Left kidney (tissue), 8 donors: ENCODE data around the gene ITFG2. TPM values are rescaled to one million over a fixed set of nuclear protein-coding genes. Genes with fewer than 3 reads are reported as not detected.
"Not testable (repeated sequence)": the region's sequence is repeated elsewhere in the genome, so short reads cannot be mapped to it uniquely, and the experiment has no call there.

Source experiments
- DNase-seq: peaks from one replicate; pipeline ENCODE4 v3.0.0-alpha.2; 2013
- long read RNA-seq, 8 donors: transcript quantifications; one replicate each; lab custom pipeline, GENCODE V29; 2026
- polyA plus RNA-seq: library from polyadenylated mRNA; unstranded; fragments of 120-200 nt; gene quantifications from one replicate; pipeline ENCODE4 v1.2.1, GENCODE V29; 2013; ENCODE audit not compliant: insufficient read length

Gene ITFG2
- 94.4 TPM for polyA plus RNA-seq
- long read RNA-seq, donor 1, transcript ITFG2-201 (12 exons, 2,361 nt), result major isoform, 17 of 67 reads
- long read RNA-seq, donor 1, partial matches to known transcripts, result 24 of 67 reads
- long read RNA-seq, donor 1, other reads (novel, unspliced or antisense), result 20 of 67 reads
- long read RNA-seq, donor 2, transcript ITFG2-201 (12 exons, 2,361 nt), result major isoform, 11 of 48 reads
- long read RNA-seq, donor 2, transcript ITFG2-211 (4 exons, 587 nt), result minor isoform, 7 of 48 reads
- long read RNA-seq, donor 2, partial matches to known transcripts, result 16 of 48 reads
- long read RNA-seq, donor 2, other reads (novel, unspliced or antisense), result 12 of 48 reads
- long read RNA-seq, donor 3, transcript ITFG2-201 (12 exons, 2,361 nt), result major isoform, 8 of 18 reads
- long read RNA-seq, donor 3, partial matches to known transcripts, result 7 of 18 reads
- long read RNA-seq, donor 3, other reads (novel, unspliced or antisense), result 0 of 18 reads
- long read RNA-seq, donor 4, partial matches to known transcripts, result 0 of 1 reads
- long read RNA-seq, donor 4, other reads (novel, unspliced or antisense), result 0 of 1 reads
- long read RNA-seq, donor 5, transcript ITFG2-211 (4 exons, 587 nt), result minor isoform, 6 of 34 reads
- long read RNA-seq, donor 5, transcript ITFG2-201 (12 exons, 2,361 nt), result major isoform, 11 of 34 reads
- long read RNA-seq, donor 5, partial matches to known transcripts, result 17 of 34 reads
- long read RNA-seq, donor 5, other reads (novel, unspliced or antisense), result 0 of 34 reads
- long read RNA-seq, donor 6, transcript ITFG2-201 (12 exons, 2,361 nt), result major isoform, 8 of 27 reads
- long read RNA-seq, donor 6, partial matches to known transcripts, result 18 of 27 reads
- long read RNA-seq, donor 6, other reads (novel, unspliced or antisense), result 0 of 27 reads
- long read RNA-seq, donor 7, transcript ITFG2-211 (4 exons, 587 nt), result minor isoform, 9 of 64 reads
- long read RNA-seq, donor 7, transcript ITFG2-201 (12 exons, 2,361 nt), result major isoform, 17 of 64 reads
- long read RNA-seq, donor 7, partial matches to known transcripts, result 12 of 64 reads
- long read RNA-seq, donor 7, other reads (novel, unspliced or antisense), result 25 of 64 reads
- long read RNA-seq, donor 8, transcript ITFG2-201 (12 exons, 2,361 nt), result major isoform, 8 of 12 reads
- long read RNA-seq, donor 8, partial matches to known transcripts, result 0 of 12 reads
- long read RNA-seq, donor 8, other reads (novel, unspliced or antisense), result 0 of 12 reads

DNA sequence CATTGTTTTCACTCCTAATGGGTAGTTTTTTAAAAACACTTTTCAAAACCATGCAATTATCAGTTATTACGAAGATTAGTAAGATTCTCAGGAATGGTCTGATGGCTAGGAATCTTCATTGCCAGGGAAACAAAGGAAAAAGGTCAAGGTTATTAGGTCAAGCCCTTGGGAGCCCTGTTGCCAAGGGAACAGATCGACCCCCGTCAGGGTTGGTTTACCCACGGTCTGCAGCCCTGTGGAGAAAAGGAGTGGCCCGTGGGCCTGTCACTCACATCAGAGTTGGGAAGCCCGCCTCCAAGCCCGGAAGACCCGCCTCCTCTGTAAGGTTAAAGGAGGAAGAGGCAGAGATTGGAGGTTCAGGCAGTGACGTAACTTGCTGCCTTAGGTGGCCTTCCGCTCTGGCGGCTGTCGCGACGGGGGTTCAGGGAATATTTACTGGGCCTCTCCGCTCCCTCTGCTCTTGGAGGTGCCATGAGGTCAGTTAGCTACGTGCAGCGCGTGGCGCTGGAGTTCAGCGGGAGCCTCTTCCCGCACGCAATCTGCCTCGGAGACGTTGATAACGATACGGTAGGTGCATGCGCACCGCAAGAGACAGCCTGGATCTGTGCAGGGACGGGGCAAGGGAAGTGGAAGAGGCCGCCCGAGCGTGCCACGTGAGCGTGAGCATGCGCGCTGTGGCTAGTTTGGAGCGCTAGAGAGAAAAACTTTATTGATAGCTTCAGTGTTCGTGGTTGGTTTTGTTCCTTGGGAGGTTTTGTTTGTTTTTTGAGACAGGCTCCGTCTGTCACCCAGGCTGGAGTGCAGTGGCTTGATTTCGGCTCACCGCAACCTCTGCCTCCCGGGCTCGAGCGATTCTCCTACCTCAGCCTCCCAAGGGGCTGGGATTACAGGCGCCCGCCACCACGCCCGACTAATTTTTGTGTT, at the start of gene ITFG2:
Gene ITFG2 (plus strand): TSS at position 379 of the 924 bp plus-strand sequence. CDS start 93 bp downstream, at position 472.
- peak; percentile 99 for DNase-seq

DNA sequence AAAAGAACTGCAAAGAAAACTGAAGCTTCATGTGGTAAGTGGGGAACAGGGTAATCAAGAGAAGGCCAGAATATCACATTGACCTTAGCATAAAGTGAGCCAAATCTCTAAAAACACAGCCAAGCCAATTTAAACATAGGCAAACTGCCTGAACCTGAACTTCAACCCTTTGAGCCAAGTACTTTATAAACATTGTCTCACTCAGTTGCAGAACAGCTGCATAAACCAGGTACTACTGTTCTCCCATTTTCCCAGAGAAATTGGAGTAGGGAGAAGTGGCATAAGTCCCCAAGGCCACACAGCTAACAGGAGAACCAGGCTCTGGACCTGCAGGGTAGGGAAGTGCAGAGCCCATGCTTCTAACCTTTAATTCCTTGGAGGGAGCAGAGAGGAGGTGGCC, 48.1 kb upstream of the ITFG2 start:
- no peak for DNase-seq

DNA sequence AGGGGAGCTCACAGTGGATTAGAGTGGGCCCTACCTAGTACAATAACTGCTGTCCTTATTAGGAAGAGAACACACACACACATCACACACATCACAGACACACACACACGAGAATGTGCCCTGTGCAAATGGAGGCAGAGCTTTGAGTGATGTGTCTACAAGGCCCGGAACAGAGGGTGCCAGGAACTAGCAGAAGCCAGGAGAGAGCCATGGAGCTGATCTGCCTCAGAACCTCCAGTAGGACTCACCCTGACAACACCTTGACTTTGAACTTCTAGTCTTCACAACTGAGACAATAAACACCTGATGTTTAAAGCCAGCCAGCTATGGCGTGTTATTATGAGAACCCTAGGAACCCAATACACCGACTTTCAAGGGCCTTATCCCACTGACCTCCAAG, 47.4 kb upstream of the ITFG2 start:
- DNase-seq, result no peak

DNA sequence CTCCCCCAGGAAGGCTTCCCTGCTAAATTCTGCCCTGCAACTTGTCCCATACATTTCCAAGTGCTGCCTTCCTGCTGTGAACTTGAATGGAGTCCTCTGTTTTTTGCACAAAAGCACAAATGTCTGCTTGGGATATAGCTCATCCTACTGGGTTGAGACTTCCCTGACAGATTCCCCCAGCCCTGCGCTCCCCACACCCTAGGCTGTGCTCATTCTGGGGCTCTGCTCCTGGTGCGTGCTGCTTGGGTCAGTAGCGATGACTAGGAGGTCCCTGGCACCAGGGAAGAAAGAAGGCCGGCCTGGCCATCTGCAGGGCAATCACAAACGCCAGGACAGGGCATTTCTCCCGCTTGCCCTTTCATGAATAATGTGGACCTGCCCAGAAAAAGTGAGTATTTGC, 46.9 kb upstream of the ITFG2 start:
- DNase-seq, result no peak

DNA sequence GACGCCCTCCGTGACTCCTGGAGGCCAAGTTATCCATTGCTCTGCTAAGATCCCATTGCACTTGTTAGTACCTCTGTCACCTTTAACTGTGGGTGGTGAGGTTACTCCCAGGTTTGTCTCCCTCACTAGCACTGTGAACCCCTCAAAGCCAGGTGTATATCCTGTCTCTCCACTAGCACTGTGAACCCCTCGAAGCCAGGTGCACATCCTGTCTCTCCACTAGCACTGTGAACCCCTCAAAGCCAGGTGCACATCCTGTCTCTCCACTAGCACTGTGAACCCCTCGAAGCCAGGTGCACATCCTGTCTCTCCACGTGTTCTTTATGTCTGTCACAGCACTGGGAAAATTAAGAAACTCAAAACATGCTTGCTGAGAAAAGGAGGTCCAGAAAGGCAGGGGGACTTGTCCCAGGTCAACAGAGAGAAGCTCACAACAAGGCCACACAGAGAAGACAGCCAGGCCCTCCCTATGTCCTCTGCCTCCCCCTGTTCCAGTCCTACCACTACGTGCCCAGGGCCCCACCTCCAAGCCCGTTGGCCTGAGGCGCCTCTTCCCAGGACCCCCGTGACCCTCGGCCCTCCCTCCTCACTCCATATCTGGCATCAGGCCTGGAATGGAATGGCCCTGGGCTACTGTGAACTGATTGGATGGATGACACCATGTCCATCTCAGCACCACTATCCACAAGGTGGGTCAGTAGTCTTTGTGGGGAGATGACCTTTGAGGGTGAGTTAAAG, 44.1 kb upstream of the ITFG2 start:
- DNase-seq, result no peak

DNA sequence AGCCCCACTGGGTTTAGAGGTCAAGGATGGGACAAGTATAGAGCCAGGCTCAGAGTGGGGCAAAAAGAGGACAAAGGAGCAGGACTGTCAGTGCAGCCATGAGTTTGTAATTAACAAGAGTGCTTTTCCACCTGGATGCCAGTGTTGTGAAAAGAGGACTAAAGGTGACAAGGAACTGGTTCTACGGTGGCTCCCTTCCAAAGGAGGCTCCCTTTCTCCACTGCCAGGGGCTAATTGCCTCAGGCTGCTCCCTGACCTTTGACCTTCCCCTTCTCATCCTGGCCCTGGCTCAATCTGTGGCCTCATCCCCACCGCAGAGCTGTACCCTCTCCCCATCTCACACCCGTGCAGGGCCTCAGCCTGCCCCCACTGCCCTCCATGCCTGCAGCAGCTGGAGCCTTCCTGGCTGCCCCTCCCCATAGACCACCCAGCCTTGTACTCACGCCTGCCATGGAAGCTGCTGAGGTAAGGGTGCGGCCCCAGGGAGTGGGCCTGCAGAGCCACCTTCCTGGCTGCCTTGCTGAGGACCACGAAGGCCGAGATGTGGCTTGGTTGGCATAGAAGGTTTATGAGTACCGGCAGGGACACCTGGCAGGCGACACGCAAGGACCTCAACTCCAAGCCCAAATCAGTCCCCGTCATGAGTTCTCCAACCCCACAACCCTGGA, 42.5 kb upstream of the ITFG2 start:
- DNase-seq, result no peak

DNA sequence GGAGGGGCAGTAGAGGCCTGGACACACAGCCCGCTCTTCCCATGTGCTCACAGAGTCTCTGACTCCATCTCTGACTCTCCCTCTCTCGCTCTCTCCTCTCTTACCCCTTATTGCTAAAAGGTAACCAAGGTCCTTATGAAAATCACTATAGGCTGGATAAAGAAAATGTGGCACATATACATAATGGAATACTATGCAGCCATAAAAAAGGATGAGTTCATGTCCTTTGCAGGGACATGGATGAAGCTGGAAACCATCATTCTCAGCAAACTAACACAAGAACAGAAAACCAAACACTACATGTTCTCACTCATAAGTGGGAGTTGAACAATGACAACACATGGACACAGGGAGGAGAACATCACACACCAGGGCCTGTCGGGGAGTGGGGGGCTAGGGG, 41.9 kb upstream of the ITFG2 start:
- not testable (repeated sequence) for DNase-seq

DNA sequence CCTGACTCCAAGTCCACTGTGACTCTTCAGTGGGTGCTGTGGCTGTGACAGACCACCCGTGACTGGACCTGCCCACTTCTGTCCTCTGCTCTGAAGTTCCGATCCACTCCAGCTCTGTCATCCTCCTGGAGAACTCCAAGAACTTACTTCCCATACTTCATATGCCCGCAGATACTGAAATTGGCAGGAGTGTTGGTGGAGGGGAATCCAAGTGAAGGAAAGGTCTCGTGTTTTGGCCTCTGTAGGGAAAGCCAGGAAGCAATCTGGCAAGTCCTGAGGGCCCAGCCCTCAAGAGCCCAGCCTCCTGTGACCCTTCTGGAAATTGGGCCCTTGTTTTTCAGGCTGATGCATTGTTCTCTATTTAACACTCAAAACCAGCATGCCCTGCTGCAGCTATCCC, 40.1 kb upstream of the ITFG2 start:
- DNase-seq, result no peak

DNA sequence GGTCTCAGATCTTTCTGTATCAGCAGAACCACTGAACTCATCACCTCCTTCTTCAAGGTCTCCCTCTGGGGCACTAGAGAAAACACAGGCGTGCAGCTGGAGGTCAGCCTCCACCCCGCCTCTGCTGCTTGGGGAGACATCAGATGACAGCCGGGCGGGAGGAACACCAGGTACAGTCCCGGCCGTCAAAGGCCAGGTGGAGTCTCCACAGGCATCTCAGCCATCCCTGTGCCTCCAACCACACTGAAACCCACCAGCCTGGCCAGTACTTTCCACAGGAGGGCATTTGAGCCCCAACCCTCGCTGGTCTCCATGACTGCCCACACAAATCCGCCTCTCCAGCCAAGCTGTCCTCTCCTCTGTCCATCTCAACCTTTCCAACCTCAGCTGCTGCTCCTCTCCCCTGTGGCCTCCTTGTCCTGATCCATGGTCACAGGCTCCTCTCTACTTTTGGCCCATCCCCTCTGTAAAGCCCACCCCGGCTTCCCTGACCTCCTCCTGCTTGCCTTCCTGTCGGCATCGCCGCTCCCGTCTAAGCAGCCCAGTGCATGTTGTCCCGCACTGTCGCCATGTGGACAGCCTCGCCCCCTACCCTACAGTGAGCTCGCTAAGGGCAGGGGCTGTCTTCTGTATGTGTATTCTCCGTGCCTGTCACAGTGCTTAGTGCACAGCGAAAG, 39.1 kb upstream of the ITFG2 start:
- DNase-seq, result no peak

DNA sequence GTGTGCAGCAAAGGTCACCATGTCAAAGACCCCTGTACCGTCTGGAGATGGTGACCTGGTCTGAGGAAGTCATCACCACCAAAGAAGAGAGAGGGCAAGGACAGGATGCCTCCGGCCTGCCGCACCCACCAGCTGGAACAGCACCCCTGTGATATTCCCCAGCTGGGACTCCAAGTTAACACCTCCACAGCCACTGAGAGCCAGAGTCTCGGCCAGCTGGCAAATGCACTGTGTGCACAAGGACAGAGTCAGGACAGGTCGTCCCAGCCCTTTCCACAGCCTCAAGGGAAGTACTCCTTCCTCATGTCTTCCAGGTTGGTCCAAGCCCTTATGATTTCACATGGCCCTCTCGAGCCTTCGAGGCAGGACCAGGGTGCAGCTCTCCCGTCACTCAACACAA, 37.0 kb upstream of the ITFG2 start:
- no peak for DNase-seq

DNA sequence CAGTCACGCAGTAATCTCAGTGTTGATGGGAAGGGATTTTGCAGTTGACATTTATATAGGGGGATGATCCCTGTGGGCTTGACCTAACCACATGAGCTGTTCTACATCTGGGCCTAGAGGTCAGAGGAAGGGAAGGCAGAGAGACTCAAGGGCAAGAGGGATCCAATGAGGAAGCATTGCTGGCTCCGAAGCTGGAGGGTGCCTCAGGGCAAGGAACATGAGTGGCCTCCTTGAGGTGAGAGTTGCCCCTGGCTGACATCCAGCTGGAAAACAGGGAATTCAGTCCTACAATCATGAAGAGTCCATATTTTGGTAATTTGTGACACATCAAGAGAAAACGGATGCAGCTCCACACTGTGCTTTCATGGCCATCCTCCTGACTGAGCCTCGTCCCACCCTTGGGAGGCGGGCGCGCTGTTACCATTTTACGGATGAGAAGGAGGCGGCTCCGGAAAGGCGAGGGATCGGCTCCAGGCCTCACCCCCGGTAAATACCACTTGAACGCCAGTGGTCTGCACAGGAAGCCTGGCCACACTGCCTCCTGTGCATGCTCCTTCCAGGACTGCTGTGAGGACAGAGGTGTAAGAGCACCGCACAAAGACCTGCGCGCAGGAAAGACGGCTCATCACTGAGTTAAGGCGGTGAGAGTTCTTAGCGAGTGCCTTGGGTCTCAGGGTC, 36.2 kb upstream of the ITFG2 start:
- no peak for DNase-seq

DNA sequence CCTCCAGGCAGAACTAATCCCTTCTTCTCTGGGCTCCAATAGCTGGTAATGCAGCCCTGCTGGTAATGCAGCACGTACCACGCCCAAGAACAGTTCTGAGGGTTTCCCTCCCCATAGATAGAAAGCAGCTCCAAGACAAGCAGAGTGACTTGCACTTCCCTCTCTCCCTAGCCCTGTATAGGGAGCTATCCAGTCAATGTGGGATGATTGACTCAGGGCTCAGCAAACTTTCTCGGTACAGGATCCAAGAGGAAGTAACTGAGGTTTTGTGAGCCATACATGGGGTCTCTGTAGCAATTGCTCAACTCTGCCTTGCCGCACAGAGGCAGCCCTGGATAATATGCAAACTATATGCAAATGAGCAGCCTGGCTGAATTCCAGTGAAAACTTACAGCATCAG, 33.2 kb upstream of the ITFG2 start:
- DNase-seq, result no peak

DNA sequence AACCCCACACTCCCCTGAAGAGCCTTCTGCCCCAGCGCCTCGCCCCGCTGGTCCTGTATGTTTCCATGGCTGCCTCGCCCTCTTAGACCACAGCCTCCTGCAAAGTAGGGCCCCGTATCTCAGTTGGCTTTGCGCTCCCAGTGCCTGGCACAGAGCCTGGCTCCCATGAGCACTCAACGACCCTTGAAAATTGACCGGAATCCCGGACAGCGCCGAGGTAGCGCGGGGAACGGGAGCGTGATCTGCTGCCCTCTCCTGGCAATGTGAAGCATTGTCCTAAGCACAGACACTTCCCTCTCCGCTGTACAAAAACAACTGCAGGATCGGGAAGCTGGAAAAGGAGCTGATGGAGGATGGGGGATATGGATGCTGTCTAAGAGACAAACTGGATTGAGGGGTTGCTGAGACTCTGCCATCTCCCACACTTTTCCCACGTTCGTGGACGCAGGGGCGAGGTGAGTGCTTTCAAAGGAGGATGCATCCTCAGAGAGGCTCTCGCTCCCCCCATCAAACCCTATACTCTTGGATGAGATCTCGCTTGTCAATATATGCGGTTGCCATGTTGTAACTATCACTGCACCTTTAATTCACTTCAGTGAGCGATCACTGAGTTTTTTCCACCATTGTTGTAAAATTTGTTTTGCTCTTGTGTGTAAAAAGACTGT, 28.4 kb upstream of the ITFG2 start:
- peak; percentile 62 for DNase-seq

DNA sequence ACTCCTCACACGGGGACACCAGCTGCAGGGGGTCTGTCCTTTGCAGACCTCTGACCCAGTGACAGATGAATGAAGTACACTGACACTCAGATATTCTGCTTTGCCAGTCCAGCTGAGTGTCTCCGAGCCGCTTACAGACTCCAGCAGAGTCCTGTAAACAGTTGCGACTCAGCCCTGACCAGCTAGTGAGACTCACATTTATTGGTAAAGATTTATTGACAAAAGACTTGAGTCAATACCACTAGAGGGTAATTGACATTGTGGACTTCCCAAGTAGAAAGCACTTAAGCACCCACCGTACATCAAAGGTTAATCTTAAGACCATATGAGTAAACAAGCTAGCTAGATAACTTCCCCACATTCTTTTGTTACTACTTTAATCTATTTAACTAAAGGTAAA, 27.5 kb upstream of the ITFG2 start:
- DNase-seq, result no peak

DNA sequence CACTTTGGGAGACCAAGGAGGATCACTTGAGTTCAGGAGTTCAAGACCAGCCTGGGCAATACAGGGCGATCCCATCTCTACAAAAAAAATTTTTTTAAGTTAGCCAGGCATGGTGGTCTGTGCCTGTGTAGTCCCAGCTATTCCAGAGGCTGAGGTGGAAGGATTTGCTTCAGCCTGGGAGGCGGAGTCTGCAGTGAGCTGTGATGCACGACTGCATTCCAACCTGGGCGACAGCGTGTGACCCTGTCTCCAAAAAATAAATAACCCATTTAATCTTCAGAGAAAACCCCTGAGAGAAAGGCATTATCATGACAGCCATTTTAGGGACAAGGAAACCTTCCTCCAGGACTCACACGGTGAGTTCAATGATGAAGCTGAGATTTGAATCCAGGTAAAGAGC, 21.4 kb upstream of the ITFG2 start:
- DNase-seq, result no peak

DNA sequence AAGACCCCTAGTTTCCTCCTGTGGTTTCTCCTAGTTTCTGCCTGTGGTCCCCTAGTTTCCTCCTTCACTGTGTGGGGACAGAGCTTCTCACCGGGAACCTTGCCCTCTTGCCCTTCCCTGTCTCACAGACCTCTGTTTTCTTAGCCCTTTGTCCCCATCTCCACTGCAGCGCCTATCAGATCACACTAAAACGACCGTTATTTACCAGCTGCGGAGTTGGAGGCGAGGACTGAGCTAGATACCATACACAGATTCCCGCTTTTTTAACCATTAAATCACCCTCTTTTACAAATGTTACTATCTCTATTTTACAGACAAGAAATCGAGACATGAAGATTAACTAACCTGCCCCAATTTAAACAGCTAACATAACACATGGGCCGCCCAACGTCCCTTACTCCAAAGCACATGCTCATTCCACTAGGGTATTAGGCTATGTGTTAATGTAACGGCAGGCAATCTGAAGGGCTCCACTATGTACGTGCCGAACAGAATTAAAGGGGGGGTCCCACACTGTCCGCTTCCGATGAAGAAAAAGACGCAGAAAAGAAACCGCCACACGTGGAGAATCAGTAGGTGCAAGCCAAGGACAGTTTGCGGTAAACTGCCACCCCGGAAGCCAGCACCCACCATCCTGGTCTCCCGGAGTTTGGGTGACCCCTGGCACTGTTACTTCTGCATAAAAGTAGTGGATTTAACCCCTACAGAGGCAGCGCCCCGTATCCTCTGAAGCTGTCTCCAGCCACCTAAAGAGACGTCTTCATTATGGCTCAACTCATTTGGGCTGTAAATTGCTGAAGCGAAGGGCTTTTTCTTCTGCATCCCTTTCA, 19.6 kb upstream of the ITFG2 start:
- no peak for DNase-seq

DNA sequence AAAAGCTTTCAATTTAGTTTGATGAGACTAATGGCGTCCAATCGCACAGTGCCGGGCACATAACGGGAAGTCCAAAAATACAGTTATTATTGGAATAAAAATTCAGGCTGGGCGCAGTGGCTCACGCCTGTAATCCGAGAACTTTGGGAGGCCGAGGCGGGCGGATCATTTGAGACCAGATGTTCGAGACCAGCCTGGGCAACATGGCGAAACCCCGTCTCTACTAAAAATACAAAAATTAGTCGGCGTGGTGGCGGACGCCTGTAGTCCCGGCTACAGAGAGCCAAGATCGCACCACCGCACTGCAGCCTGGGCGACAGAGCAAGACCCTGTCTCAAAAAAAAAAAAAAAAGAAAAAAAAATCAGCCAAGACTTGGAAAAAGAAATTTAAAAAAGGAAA, 18.9 kb upstream of the ITFG2 start:
- DNase-seq, result no peak
